SJSA1 (cell line): ENCODE measurements around the gene TMEM164. TPM values are rescaled to one million over a fixed set of nuclear protein-coding genes. Genes with fewer than 3 reads are reported as not detected.
A peak's percentile ranks its signal among the peaks of the same experiment; 100 is the strongest.
"Not testable (repeated sequence)": the region's sequence is repeated elsewhere in the genome, so short reads cannot be mapped to it uniquely, and the experiment has no call there.

ENCODE experiments used
- DNase-seq, 2 experiments: peaks; one replicate each; pipeline ENCODE4 v3.0.0-alpha.2; 2015 to 2020; ENCODE audit warnings: low spot score in 2 of 2, low read depth in 1 of 2
- H3K27ac ChIP-seq: fragments of 250-450 bp; sonication (Bioruptor Pico); 2 replicates; pipeline ENCODE4 v1.5.1; 2020; ENCODE audit warnings: mild to moderate bottlenecking, moderate library complexity
- H3K27me3 ChIP-seq: fragments of 250-450 bp; sonication (Bioruptor Pico); replicated peaks from 2 replicates; pipeline ENCODE4 v1.5.1; 2020; ENCODE audit warnings: mild to moderate bottlenecking, moderate library complexity
- H3K36me3 ChIP-seq: fragments of 250-450 bp; sonication (Bioruptor Pico); 2 replicates; pipeline ENCODE4 v1.5.1; 2020; ENCODE audit warnings: mild to moderate bottlenecking
- H3K4me1 ChIP-seq: fragments of 250-450 bp; sonication (Bioruptor Pico); replicated peaks from 2 replicates; pipeline ENCODE4 v1.6.1; 2021; ENCODE audit warnings: mild to moderate bottlenecking
- H3K4me3 ChIP-seq: fragments of 250-450 bp; sonication (Bioruptor Pico); 2 replicates; pipeline ENCODE4 v1.5.1; 2020; ENCODE audit warnings: mild to moderate bottlenecking
- H3K9me3 ChIP-seq: fragments of 250-450 bp; sonication (Bioruptor Pico); replicated peaks from 2 replicates; pipeline ENCODE4 v1.5.1; 2020; ENCODE audit warnings: mild to moderate bottlenecking
- total RNA-seq: library from RNA; depleted of rRNA; stranded (reverse); fragments of >200 nt; shearing (Covaris generic); gene quantifications from 2 replicates; pipeline ENCODE4 v1.2.3, GENCODE V29; 2014

Gene TMEM164
- total RNA-seq, 1 experiment from 2014 or later = 104 TPM

DNA sequence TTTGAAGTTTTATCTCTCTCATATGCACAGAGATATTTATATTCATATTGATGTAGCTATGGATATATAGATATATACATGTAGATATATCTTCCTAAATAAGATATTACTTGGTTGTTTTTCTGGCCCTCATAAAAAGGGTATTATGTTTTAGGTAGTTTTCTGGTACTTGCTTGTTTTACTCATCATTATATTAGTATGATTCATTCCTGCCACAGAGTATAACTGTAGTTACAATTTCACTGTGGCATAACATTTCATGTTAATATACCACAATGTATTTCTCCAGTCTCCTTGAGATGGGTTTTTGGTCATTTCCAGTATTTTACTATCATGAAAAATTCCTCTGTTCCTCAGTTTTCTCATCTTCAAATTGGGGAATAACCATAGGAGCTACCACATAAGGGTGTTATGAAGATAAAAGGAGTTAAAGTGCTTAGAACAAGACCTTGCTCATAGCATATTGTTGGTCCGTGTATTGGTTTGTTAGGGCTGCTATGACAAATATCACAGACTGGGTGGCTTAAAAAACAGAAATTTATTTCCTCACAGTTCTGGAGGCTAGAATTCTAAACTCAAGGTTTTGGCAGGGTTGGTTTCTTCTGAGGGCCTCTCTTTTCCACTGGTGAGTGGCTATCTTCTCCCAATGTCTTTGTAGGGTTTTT is 129.7 kb downstream of the TMEM164 start:
- Histone ChIP-seq H3K27me3 (no peaks in the 10 kb centered on the region), H3K36me3 (no peaks in the 10 kb centered on the region), H3K4me3 (no peak overlapping the region), H3K27ac (no peak overlapping the region), H3K9me3 (no peaks in the 10 kb centered on the region), H3K4me1 (no peaks in the 10 kb centered on the region)
- DNase-seq = no peak

DNA sequence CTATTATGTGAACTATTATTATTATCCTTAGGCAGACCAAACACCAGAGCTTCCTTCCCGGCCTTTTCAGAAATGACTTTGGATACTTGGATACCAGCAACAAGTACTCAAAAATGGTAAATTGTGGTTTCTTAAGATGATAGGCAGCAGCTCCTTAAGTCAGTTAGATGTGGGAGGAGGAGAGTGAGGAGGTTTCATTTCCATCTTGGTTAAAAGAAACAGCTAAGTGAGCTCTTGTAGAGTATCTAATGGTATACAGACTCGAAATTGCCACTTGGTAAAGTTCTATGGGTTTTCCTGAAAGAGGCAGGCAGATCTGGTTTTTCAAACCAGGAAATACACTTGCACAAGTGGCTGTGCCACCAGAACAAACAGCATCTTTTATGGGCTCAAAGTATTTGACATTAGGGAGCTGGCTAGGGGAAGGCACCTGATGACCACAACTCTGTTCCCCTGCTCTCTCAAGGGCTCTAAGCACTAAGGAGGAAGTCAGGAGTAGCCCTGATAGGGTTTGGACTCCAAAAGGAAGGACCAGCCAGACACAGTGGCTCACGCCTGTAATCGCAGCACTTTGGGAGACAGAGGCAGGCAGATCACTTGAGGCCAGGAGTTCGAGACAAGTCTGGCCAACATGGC is 130.9 kb downstream of the TMEM164 start:
- no peaks in the 10 kb centered on the region for H3K36me3 ChIP-seq
- H3K4me1 ChIP-seq = no peaks in the 10 kb centered on the region
- H3K9me3 ChIP-seq = no peaks in the 10 kb centered on the region
- no peak overlapping the region for H3K27ac ChIP-seq
- H3K27me3 ChIP-seq = no peaks in the 10 kb centered on the region
- no peak for DNase-seq
- no peak overlapping the region for H3K4me3 ChIP-seq

DNA sequence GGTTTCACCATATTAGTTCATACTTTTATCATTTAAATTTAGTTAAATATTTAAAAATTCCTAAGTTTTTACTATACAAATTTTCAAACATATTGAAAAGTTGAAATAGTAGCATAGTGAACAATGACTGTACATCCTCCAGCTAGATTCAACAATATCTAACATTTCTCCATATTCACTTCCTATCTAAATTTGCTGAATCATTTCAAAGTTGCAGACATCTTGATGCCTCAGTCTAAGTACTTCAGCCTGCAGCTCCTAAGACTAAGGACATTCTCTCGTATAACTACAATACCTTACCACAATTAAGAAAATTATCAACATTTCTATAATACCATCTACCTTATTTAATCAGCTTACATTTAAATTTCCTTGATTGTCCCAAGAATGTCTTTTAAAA is 132.7 kb downstream of the TMEM164 start:
- Histone ChIP-seq H3K27ac (no peak overlapping the region), H3K9me3 (no peaks in the 10 kb centered on the region), H3K36me3 (no peaks in the 10 kb centered on the region), H3K27me3 (no peaks in the 10 kb centered on the region), H3K4me3 (no peak overlapping the region), H3K4me1 (no peaks in the 10 kb centered on the region)
- DNase-seq = no peak

DNA sequence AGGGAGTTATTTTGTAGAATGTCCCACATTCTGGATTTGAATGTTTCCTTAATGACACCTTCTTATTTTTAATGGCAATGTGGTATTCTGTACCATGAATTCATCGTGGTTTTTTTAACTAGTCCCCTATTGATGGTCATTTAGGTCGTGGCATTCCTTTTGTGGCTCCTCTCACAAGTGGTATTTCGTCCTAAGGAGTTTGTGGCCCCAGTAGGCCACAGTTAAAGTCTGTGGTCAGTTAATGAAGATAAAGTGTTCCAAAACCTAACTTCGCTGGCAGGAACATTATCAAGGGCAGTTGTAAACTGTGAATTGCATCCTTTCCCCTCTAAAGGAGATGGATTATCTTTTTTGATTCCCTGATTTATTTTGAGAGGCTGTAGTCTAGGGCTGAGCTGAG is 133.2 kb downstream of the TMEM164 start:
- Histone ChIP-seq H3K36me3 (no peaks in the 10 kb centered on the region), H3K4me1 (no peaks in the 10 kb centered on the region), H3K9me3 (no peaks in the 10 kb centered on the region), H3K27ac (no peak overlapping the region), H3K27me3 (no peaks in the 10 kb centered on the region), H3K4me3 (no peak overlapping the region)
- no peak for DNase-seq

DNA sequence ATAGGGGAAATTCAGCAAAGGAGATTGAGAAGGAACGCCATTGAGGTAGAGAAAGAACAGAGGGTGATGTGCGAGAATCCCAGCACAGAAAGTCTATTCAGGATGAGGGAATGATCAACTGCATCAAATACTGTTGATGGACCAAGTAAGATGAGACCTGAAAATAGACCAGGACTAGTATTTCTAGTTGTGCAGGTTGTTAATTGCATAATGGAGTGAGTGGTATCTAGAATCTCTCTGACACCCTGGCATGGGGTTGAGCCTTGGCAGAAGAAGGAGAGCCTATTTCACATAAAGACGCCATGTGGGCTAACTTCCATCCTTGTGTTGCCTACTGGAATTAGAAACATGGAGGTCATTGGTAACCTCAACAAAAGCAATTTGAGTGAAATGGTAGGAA is 135.6 kb downstream of the TMEM164 start:
- Histone ChIP-seq H3K27me3 (no peaks in the 10 kb centered on the region), H3K36me3 (no peaks in the 10 kb centered on the region)

DNA sequence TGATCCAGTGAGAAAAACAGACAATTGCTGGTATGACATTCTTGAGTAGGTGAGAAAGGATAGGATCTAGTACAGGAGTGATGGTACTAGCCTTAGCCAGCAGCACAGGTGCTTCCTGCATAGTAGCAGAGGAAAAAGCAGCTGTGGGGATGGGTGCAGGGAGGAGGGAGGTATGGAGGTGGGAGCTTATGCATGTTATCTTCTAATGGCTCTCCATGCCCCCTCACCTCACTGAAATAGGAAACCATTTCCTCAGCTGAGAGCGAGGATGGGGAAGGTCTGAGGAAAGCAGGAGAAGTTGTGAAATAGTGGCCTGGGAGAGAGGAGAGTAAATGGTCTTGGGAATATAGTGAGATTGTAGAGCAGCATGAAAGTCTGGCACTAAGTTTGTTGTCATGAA is 136.3 kb downstream of the TMEM164 start:
- no peaks in the 10 kb centered on the region for H3K36me3 ChIP-seq
- H3K4me3 ChIP-seq = no peak overlapping the region
- H3K4me1 ChIP-seq = no peaks in the 10 kb centered on the region
- no peaks in the 10 kb centered on the region for H3K9me3 ChIP-seq
- no peak for DNase-seq
- no peaks in the 10 kb centered on the region for H3K27me3 ChIP-seq
- no peak overlapping the region for H3K27ac ChIP-seq

More for the DNA sequence above, 135.6 kb downstream of the TMEM164 start:
- no peaks in the 10 kb centered on the region for H3K4me1 ChIP-seq
- no peak for DNase-seq
- no peak overlapping the region for H3K27ac ChIP-seq
- H3K4me3 ChIP-seq = no peak overlapping the region
- H3K9me3 ChIP-seq = no peaks in the 10 kb centered on the region

DNA sequence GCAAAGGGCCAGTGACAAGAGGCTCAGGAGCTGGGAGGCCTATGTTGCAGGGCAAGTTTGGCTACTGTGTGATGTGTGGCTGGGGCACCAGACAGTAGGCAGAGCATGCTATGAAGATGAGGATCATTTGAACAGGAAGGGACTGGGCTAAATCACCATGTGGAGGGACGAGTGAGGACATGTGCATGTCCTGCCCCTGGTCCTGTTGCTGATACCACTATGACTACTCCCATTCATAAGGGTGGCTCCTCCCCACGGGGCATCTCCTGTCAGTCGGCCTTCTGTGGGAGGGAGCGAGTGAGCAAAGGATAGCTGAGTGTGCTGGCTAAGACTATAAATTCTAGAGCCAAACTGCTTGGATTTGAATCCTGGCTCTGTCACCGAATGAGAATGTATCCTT is 139.2 kb downstream of the TMEM164 start:
- no peaks in the 10 kb centered on the region for H3K36me3 ChIP-seq
- no peaks in the 10 kb centered on the region for H3K4me1 ChIP-seq
- no peaks in the 10 kb centered on the region for H3K9me3 ChIP-seq
- H3K27ac ChIP-seq = no peak overlapping the region
- no peaks in the 10 kb centered on the region for H3K27me3 ChIP-seq
- H3K4me3 ChIP-seq = no peak overlapping the region
- DNase-seq = no peak

DNA sequence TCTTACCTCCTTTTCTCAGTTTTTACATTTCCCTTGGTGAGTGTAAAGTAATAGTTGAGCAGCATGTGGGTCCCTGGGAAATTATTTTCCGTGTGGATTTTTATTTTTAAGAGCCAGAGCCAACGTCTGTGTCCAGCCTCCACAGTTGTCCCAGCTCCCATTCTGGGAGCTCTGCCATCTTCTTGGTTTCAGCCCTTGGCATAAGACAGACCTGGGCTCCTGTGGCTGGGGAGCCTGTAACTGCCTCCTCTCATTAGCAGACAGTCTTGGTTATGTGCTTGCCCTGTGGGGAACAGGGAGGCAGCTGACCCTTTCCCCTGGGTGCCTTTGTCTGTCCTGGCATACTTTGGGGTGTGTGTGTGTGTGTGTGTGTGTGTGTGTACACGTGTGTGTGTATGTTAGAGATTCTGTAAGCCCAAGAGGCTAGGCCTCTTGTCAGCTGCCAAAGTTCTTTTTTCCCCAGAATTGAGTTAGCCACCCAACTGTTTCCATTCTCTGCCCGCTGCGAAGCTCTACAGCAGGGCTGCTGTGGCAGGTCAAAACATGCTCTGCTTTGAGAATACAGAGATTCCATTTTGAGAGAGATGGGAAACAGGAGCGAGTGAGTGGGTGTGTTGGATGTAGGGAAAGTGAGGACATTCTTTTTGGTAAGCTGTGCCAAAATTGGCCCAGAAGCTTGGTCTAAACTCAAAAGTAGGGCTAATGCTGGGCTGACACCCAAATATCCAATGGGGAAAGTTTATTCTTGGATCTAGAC is 140.7 kb downstream of the TMEM164 start:
- H3K4me1 ChIP-seq = no peaks in the 10 kb centered on the region
- H3K4me3 ChIP-seq = no peak overlapping the region
- no peak for DNase-seq
- H3K36me3 ChIP-seq = no peaks in the 10 kb centered on the region
- H3K9me3 ChIP-seq = no peaks in the 10 kb centered on the region
- no peak overlapping the region for H3K27ac ChIP-seq
- no peaks in the 10 kb centered on the region for H3K27me3 ChIP-seq

DNA sequence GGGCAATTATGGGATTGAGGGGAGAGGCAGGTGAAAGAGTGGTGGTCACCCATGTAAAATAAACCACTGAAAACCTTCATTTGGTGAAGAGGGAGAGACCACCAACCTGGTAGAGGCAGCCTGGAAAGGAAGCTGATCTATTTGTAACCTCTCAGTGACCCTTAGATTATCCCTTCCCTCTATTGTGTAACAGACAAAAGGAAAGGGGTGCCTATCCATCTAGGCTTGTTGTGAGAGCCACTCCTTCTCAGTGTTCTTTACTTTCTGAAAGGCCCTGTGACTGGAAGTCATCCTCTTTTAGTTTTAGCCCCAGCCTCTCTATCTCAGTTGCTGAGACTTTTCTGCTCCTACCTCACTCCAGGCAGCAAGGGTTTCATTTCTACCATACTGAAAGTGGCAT is 142.4 kb downstream of the TMEM164 start:
- Histone ChIP-seq H3K9me3 (no peaks in the 10 kb centered on the region), H3K4me1 (no peaks in the 10 kb centered on the region), H3K36me3 (no peaks in the 10 kb centered on the region), H3K27me3 (no peaks in the 10 kb centered on the region), H3K27ac (no peak overlapping the region), H3K4me3 (no peak overlapping the region)
- no peak for DNase-seq

DNA sequence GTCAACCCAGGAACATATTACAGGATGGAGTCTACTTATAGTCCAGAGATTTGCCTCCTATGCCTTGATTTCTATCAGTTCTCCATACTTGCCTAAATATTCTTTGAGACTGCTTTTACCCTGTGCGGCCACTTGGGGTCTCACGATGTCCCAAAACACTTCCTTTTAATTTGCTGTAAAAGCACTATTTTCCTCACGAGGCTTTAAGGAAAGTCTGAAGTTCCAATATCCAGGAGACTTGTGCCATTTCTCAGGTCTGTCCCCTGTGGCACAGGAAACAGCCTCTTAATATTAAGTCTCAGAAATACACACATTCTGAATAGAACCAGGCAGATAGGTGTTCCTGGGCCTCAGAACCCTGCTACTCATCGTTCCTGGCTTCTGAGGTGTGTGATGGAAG is 142.9 kb downstream of the TMEM164 start:
- no peaks in the 10 kb centered on the region for H3K27me3 ChIP-seq
- H3K27ac ChIP-seq = no peak overlapping the region
- no peak for DNase-seq
- H3K4me3 ChIP-seq = no peak overlapping the region
- no peaks in the 10 kb centered on the region for H3K9me3 ChIP-seq
- no peaks in the 10 kb centered on the region for H3K4me1 ChIP-seq
- no peaks in the 10 kb centered on the region for H3K36me3 ChIP-seq

DNA sequence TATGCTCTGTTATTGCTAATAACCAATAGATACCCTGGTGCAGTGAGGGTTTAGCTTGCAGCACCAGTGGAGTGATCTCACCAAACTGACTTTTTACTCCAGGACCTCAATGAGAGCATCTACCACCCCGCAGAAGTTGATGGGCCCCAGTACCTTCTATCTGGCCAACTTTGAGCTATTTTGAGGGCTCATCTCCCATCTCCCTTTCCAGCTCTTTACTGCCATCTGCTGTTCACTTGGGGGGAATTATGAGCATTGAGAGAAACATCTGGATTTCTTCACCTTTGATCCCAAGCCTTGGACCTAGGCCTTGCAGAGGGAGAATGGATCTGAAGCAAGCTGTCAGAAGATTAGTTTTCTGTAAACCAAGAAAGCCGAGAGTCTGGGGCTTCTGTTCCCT is 143.6 kb downstream of the TMEM164 start:
- Histone ChIP-seq H3K27me3 (no peaks in the 10 kb centered on the region), H3K4me3 (no peak overlapping the region), H3K4me1 (no peaks in the 10 kb centered on the region), H3K36me3 (no peaks in the 10 kb centered on the region), H3K9me3 (no peaks in the 10 kb centered on the region), H3K27ac (no peak overlapping the region)
- peak in 1 of 2 experiments; percentile 25 for DNase-seq

DNA sequence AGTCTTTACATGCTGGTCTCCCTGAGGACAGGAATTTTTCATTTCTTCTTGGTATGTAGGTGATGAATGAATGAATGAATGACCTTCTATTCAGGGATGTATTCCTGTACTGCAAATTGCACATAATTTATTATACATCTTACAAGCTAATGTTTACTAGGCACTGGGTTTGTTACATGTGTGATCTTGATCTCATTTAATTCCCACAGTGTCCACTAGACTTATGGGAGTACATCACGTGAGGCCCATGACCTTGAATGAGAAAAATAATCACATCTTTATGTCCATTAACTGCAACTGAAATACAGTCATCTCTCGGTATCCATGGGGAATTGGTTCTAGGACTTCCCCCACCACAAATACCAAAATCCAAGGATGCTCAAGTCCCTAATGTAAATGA is 150.3 kb downstream of the TMEM164 start:
- DNase-seq = no peak
- Histone ChIP-seq H3K27me3 (no peaks in the 10 kb centered on the region), H3K4me3 (no peak overlapping the region), H3K9me3 (no peaks in the 10 kb centered on the region), H3K4me1 (no peaks in the 10 kb centered on the region), H3K36me3 (no peaks in the 10 kb centered on the region), H3K27ac (no peak overlapping the region)

DNA sequence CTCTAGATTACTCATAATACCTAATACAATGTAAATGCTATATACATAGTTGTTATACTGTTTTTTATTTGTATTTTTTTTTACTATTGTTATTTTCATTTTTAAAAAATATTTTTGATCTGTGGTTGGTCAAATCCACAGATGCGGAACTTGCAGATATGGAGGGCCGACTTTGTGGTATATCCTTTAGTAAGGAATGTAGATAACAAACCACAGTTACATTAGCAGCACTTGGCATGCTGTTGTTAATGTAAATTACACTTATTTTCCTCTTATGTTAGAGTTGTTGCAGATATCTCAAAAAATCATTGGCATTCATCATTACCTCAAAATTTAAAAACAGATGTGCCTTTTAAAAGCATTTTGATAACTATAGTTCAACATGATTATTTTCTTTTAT is 151.0 kb downstream of the TMEM164 start:
- no peaks in the 10 kb centered on the region for H3K4me1 ChIP-seq
- no peak overlapping the region for H3K4me3 ChIP-seq
- no peaks in the 10 kb centered on the region for H3K27me3 ChIP-seq
- no peaks in the 10 kb centered on the region for H3K9me3 ChIP-seq
- no peak for DNase-seq
- no peak overlapping the region for H3K27ac ChIP-seq
- no peaks in the 10 kb centered on the region for H3K36me3 ChIP-seq

DNA sequence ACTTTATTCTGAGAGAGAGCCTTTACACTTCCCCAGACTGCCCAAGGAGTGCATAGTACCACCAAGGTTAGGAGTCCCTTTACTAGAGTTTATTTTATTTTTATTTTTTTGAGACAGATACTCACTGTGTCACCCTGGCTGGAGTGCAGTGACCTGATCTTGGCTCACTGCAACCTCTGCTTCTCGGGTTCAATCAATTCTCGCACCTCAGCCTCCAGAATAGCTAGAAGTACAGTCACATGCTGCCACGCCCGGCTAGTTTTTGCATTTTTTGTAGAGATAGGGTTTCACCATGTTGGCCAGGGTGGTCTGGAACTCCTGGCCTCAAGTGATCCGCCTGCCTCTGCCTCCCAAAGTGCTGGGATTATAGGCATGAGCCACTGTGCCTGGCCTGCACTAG is 151.4 kb downstream of the TMEM164 start:
- not testable (repeated sequence) for H3K36me3 ChIP-seq, H3K27me3 ChIP-seq, H3K9me3 ChIP-seq, DNase-seq, H3K27ac ChIP-seq, H3K4me3 ChIP-seq, H3K4me1 ChIP-seq
